Ishikawa (cell line): ENCODE measurements around the gene RHCG.

Experiments used
- CEBPB ChIP-seq: IDR thresholded peaks from 2 replicates; pipeline ENCODE4 v1.6.1; 2012
- CREB1 ChIP-seq: IDR thresholded peaks from 2 replicates; pipeline ENCODE4 v1.6.1; 2012; ENCODE audit warnings: low read depth
- EGR1 ChIP-seq: IDR thresholded peaks from 2 replicates; pipeline ENCODE4 v1.6.1; 2012
- EP300 ChIP-seq: IDR thresholded peaks from 2 replicates; pipeline ENCODE4 v1.6.1; 2012; ENCODE audit warnings: borderline replicate concordance
- FOXM1 ChIP-seq: IDR thresholded peaks from 2 replicates; pipeline ENCODE4 v1.6.1; 2012; ENCODE audit warnings: low read depth, borderline replicate concordance
- NFIC ChIP-seq: IDR thresholded peaks from 2 replicates; pipeline ENCODE4 v1.6.1; 2012
- RAD21 ChIP-seq: IDR thresholded peaks from 2 replicates; pipeline ENCODE4 v1.6.1; 2012; ENCODE audit warnings: low read depth
- REST ChIP-seq: IDR thresholded peaks from 2 replicates; pipeline ENCODE4 v1.6.1; 2012; ENCODE audit warnings: low read depth, mild to moderate bottlenecking
- TAF1 ChIP-seq: IDR thresholded peaks from 2 replicates; pipeline ENCODE4 v1.6.1; 2012; ENCODE audit warnings: low read depth, mild to moderate bottlenecking
- YY1 ChIP-seq: IDR thresholded peaks from 2 replicates; pipeline ENCODE4 v1.6.1; 2012; ENCODE audit warnings: low read depth
- TF ChIP-seq, protein P1 (sequence below): IDR thresholded peaks from 2 replicates; pipeline ENCODE4 v1.6.1; 2012

DNA sequence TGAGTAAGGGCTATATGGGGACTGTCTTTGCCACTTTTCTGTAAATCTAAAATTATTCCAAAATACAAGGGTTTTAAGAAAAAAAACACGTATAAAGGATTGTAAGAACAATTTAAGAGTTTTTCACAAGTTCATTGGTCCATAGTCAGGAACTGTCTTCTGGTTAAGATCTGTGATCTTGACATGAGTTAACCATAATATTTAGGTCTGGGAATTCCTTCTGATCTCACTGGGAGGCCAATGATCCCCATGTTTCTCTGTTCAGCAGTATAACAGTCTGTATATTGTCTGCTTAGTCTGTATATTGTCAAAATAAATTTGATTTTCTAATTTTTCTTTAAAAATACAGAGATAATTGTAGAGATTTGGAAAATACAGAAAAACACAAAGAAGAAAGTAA lies 848 bp upstream of the RHCG start:
- TF ChIP-seq, protein P1, sequence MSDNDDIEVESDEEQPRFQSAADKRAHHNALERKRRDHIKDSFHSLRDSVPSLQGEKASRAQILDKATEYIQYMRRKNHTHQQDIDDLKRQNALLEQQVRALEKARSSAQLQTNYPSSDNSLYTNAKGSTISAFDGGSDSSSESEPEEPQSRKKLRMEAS = no peak
- TF ChIP-seq EP300 (no peak), CEBPB (no peak), EGR1 (no peak), REST (no peak), YY1 (no peak), TAF1 (no peak), FOXM1 (no peak), CREB1 (no peak), RAD21 (no peak), NFIC (no peak)
